Activated naive CD8-positive, alpha-beta T cell (primary cell): ENCODE measurements around the gene MATN3.
"Not testable (repeated sequence)": the region's sequence is repeated elsewhere in the genome, so short reads cannot be mapped to it uniquely, and the experiment has no call there.

Source experiments
- H3K27ac Mint-ChIP-seq: one replicate; pipeline ENCODE4 v1.8.0; 2021; ENCODE audit warnings: mixed read lengths
- H3K27me3 Mint-ChIP-seq: one replicate; pipeline ENCODE4 v1.8.0; 2021; ENCODE audit warnings: mixed read lengths
- H3K36me3 Mint-ChIP-seq: one replicate; pipeline ENCODE4 v1.8.0; 2021; ENCODE audit warnings: mixed read lengths
- H3K4me1 Mint-ChIP-seq: one replicate; pipeline ENCODE4 v1.8.0; 2021; ENCODE audit warnings: low read depth, mixed read lengths
- H3K4me3 Mint-ChIP-seq: one replicate; pipeline ENCODE4 v1.8.0; 2021; ENCODE audit warnings: mild to moderate bottlenecking, mixed read lengths
- H3K9me3 Mint-ChIP-seq: one replicate; pipeline ENCODE4 v1.8.0; 2021; ENCODE audit warnings: low read depth, mixed read lengths

MATN3 gene

DNA sequence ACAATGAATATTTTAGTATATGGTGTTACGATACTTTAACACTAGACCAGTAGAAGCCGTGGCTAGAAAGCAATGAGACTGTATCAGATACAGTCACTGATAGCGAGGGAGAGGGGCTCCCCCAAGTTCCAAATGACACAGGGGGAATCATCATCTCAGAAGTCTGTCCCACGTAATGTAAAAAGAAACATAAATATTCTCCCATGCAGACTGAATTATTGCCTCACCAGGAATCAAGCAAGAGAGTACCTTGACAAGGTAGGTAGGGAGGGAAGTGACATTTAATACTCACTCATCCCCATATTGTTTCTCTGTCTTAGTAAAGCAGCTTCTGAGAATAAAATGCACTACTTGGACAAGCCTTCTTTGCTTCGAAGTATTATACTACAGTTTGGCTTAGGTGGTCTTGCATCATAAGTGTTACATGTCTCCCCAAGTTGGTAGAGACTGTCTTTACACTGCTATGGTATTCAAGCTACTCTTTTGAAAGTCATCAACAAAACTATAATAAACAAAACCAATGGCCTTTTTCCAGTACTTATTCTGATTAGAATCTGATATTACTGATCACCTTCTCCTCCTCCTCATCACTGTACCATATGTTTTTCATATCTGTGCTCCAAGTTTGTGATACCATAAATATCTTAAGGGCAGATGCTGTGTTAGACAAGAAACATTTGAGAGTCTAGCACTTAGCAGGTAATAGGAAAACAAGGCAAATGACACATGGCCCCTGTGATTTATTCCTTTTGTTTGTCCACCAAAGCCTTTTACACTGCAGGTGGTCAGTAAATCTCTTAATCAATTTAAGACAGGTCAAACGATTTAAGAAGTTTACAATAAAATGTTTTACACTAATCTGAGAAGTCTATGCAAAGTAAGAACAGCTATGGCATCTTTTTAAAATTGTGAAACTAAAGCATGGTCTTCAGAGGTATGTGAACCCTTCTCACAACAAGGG, 36.3 kb upstream of the MATN3 start:
- Mint-ChIP-seq H3K27me3 (no peaks in the 10 kb centered on the region), H3K36me3 (no peaks in the 10 kb centered on the region), H3K9me3 (no peaks in the 10 kb centered on the region), H3K27ac (peak overlapping the region; percentile 16), H3K4me3 (no peak overlapping the region), H3K4me1 (peaks cover 40% of the 10 kb centered on the region)

DNA sequence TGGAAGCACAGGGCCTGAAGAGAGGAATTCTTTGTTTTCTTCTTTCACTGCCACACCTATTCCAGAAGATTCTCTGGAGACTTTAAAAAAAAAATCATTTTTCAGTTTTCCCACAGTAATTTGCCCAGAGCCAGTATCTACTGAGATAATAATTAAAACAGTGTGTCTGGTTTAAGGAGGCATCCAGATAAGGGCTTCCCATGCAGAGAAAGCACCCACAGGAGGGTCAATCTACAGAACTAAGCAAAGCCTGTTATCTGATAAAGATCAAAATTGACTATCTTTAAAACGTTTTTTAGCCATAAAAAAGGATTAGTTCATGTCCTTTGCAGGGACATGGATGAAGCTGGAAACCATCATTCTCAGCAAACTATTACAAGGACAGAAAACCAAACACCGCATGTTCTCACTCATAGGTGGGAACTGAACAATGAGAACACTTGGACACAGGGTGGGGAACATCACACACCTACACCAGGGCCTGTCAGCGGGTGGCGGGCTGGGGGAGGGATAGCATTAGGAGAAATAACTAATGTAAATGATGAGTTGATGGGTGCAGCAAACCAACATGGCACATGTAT, 33.3 kb upstream of the MATN3 start:
- not testable (repeated sequence) for H3K27ac Mint-ChIP-seq, H3K4me3 Mint-ChIP-seq, H3K27me3 Mint-ChIP-seq, H3K9me3 Mint-ChIP-seq, H3K36me3 Mint-ChIP-seq
- peaks cover 50% of the 10 kb centered on the region for H3K4me1 Mint-ChIP-seq

GRCh38 chr2:20044778-20045177, 32.3 kb upstream of the MATN3 start:
- Mint-ChIP-seq H3K27ac (no peak overlapping the region), H3K4me1 (peaks cover 41% of the 10 kb centered on the region), H3K36me3 (peaks cover 3% of the 10 kb centered on the region), H3K9me3 (no peaks in the 10 kb centered on the region), H3K4me3 (no peak overlapping the region), H3K27me3 (no peaks in the 10 kb centered on the region)

- peaks cover 21% of the 10 kb centered on the region for H3K4me1 Mint-ChIP-seq
- H3K9me3 Mint-ChIP-seq: no peaks in the 10 kb centered on the region
- H3K27ac Mint-ChIP-seq: no peak overlapping the region
- no peak overlapping the region for H3K4me3 Mint-ChIP-seq
- H3K36me3 Mint-ChIP-seq: peaks cover 8% of the 10 kb centered on the region
- no peaks in the 10 kb centered on the region for H3K27me3 Mint-ChIP-seq
These were observed 30.1 kb upstream of the MATN3 start for GRCh38 chr2:20042531-20042930.

GRCh38 chr2:20040489-20041172, 28.2 kb upstream of the MATN3 start:
- Mint-ChIP-seq H3K4me1 (peaks cover 15% of the 10 kb centered on the region), H3K27me3 (no peaks in the 10 kb centered on the region), H3K36me3 (peaks cover 22% of the 10 kb centered on the region), H3K27ac (no peak overlapping the region), H3K9me3 (no peaks in the 10 kb centered on the region), H3K4me3 (no peak overlapping the region)

DNA sequence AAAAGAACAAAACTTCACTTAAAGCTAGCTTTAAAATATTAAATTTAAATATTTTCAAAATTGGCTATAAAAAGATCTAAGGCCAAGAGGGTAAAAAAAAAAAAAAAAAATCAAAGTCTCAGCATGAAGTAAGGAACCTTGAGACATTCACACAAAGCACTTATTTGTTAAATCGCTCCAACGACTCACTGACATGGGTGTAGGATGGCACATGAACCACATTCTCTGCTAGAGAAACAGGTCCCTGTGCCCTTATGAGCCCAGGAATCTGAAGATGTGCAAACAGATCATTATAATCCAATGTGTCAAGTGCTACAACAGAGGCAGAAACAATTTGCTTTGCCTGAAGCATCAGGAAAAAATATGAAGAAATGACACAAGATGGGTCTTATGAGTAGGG, 25.2 kb upstream of the MATN3 start:
- no peak overlapping the region for H3K27ac Mint-ChIP-seq
- no peaks in the 10 kb centered on the region for H3K9me3 Mint-ChIP-seq
- H3K36me3 Mint-ChIP-seq: peaks cover 22% of the 10 kb centered on the region
- H3K4me3 Mint-ChIP-seq: no peak overlapping the region
- H3K4me1 Mint-ChIP-seq: peaks cover 6% of the 10 kb centered on the region
- no peaks in the 10 kb centered on the region for H3K27me3 Mint-ChIP-seq

DNA sequence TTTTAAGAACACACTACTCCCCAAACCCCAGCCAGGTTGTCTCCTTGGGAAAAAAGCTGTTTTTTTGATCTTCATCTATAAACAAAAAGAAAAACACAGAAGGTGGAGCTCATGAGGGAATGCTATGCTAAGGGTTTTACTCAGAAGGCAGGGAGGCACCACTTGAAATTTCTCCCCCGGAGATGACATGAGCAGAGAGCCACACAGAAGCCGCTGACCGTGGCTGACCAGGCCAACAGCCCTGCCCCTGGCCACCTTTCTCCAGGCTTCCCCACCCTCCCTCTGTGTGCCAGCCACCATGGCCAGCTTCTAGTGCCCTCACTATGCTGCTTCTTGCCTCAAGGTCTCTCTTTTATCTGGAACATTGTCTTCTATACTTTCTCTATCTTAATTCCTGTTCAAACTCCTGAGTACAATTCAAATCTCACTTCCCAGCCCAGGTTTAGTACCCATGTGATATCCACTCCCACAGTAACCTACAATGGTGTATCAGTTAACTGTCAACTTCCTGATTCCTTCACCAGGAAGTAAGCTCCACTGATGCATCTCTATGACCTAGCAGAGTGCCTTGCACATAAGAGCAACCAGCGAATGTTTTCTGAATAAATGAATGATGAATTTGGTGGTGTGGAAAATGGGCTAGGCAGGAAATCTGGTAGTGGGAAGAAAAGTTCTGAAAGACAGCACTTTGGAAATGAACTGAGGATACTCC, 23.6 kb upstream of the MATN3 start:
- no peak overlapping the region for H3K27ac Mint-ChIP-seq
- H3K36me3 Mint-ChIP-seq: peaks cover 24% of the 10 kb centered on the region
- H3K27me3 Mint-ChIP-seq: no peaks in the 10 kb centered on the region
- H3K4me3 Mint-ChIP-seq: no peak overlapping the region
- H3K4me1 Mint-ChIP-seq: no peaks in the 10 kb centered on the region
- H3K9me3 Mint-ChIP-seq: no peaks in the 10 kb centered on the region

GRCh38 chr2:20034821-20035220, 22.4 kb upstream of the MATN3 start:
- Mint-ChIP-seq H3K27ac (peak overlapping the region; percentile 18), H3K27me3 (no peaks in the 10 kb centered on the region), H3K4me1 (no peaks in the 10 kb centered on the region), H3K9me3 (no peaks in the 10 kb centered on the region), H3K4me3 (no peak overlapping the region), H3K36me3 (peaks cover 29% of the 10 kb centered on the region)

- H3K36me3 Mint-ChIP-seq: peaks cover 34% of the 10 kb centered on the region
- no peaks in the 10 kb centered on the region for H3K27me3 Mint-ChIP-seq
- no peaks in the 10 kb centered on the region for H3K4me1 Mint-ChIP-seq
- no peak overlapping the region for H3K27ac Mint-ChIP-seq
- H3K4me3 Mint-ChIP-seq: no peak overlapping the region
- peaks cover 5% of the 10 kb centered on the region for H3K9me3 Mint-ChIP-seq
These were observed 21.8 kb upstream of the MATN3 start for GRCh38 chr2:20034218-20034617.

DNA sequence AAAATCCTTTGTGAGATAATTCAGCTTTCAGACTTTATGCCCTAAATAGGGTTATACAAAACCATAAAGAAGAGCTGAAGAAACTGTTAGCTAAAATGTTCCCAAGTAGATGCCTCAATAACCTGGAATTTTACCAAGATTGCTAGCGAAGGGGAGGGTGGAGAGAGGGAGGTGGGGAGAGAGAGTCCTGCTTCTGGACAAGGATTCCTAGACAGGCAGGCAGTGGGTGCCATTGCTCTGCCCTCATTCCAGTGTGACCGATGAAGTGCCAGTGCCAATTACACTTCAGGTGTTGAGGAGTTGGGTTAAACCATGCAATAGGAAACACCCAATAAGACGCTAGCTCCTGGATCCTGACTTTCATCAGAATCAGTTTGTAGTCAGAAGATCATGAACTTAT, 20.9 kb upstream of the MATN3 start:
- H3K4me3 Mint-ChIP-seq: no peak overlapping the region
- H3K4me1 Mint-ChIP-seq: no peaks in the 10 kb centered on the region
- peaks cover 5% of the 10 kb centered on the region for H3K9me3 Mint-ChIP-seq
- no peaks in the 10 kb centered on the region for H3K27me3 Mint-ChIP-seq
- H3K27ac Mint-ChIP-seq: no peak overlapping the region
- H3K36me3 Mint-ChIP-seq: peaks cover 40% of the 10 kb centered on the region

GRCh38 chr2:20030224-20030623, 17.8 kb upstream of the MATN3 start:
- no peaks in the 10 kb centered on the region for H3K4me1 Mint-ChIP-seq
- H3K27ac Mint-ChIP-seq: no peak overlapping the region
- H3K27me3 Mint-ChIP-seq: no peaks in the 10 kb centered on the region
- peaks cover 27% of the 10 kb centered on the region for H3K36me3 Mint-ChIP-seq
- H3K4me3 Mint-ChIP-seq: no peak overlapping the region
- peaks cover 5% of the 10 kb centered on the region for H3K9me3 Mint-ChIP-seq

GRCh38 chr2:20027705-20028434, 15.4 kb upstream of the MATN3 start:
- H3K27me3 Mint-ChIP-seq: no peaks in the 10 kb centered on the region
- peaks cover 28% of the 10 kb centered on the region for H3K36me3 Mint-ChIP-seq
- H3K4me3 Mint-ChIP-seq: no peak overlapping the region

GRCh38 chr2:20027260-20027677, 14.8 kb upstream of the MATN3 start:
- H3K9me3 Mint-ChIP-seq: peaks cover 5% of the 10 kb centered on the region
- H3K27me3 Mint-ChIP-seq: no peaks in the 10 kb centered on the region
- no peaks in the 10 kb centered on the region for H3K4me1 Mint-ChIP-seq
- no peak overlapping the region for H3K27ac Mint-ChIP-seq
- peaks cover 30% of the 10 kb centered on the region for H3K36me3 Mint-ChIP-seq
- no peak overlapping the region for H3K4me3 Mint-ChIP-seq

More at GRCh38 chr2:20027705-20028434, 15.4 kb upstream of the MATN3 start:
- peaks cover 5% of the 10 kb centered on the region for H3K9me3 Mint-ChIP-seq
- H3K27ac Mint-ChIP-seq: no peak overlapping the region
- no peaks in the 10 kb centered on the region for H3K4me1 Mint-ChIP-seq

- Mint-ChIP-seq H3K27ac (no peak overlapping the region), H3K36me3 (peaks cover 39% of the 10 kb centered on the region), H3K4me3 (no peak overlapping the region), H3K27me3 (no peaks in the 10 kb centered on the region), H3K9me3 (peaks cover 12% of the 10 kb centered on the region), H3K4me1 (no peaks in the 10 kb centered on the region)
These were observed 12.8 kb upstream of the MATN3 start for GRCh38 chr2:20025065-20025786.
